Kidney (tissue), 14 donors: ENCODE data around the gene NUP214. TPM values are rescaled to one million over a fixed set of nuclear protein-coding genes. Genes with fewer than 3 reads are reported as not detected.

Experiments used
- DNase-seq, 5 donors: peaks; one replicate each; pipeline ENCODE4 v3.0.0-alpha.2; 2013 to 2020
- FAIRE-seq: peaks from 2 replicates; lab custom pipeline; 2012; peaks lifted over from hg19 to GRCh38; lab: Jason Lieb, UNC
- H3K27ac ChIP-seq, 2 donors: one replicate each; pipeline ENCODE4 v1.7.0; 2013; ENCODE audit warnings: low read depth in 2 of 2, low read length in 2 of 2, inconsistent platforms in 1 of 2
- H3K27me3 ChIP-seq: one replicate; pipeline ENCODE4 v1.7.1; 2013; ENCODE audit warnings: low read length, inconsistent platforms; ENCODE audit not compliant: control insufficient read depth, insufficient read depth
- H3K36me3 ChIP-seq, 3 donors: one replicate each; pipeline versions ENCODE4 v1.7.0 to v1.7.1; 2013; ENCODE audit warnings: low read length in 3 of 3, control low read depth in 1 of 3, inconsistent platforms in 1 of 3; ENCODE audit not compliant: insufficient read depth in 3 of 3, control insufficient read depth in 2 of 3
- H3K4me1 ChIP-seq, 3 donors: one replicate each; pipeline versions ENCODE4 v1.7.0 to v1.7.1; 2013; ENCODE audit warnings: low read length in 3 of 3, inconsistent platforms in 1 of 3, low read depth in 1 of 3; ENCODE audit not compliant: control insufficient read depth in 2 of 3, insufficient read depth in 2 of 3
- H3K4me3 ChIP-seq, 3 donors: one replicate each; pipeline versions ENCODE4 v1.7.0 to v1.8.1; 2013; ENCODE audit warnings: low read length in 3 of 3, control low read depth in 1 of 3, inconsistent platforms in 1 of 3
- H3K9ac ChIP-seq, 3 donors: one replicate each; pipeline versions ENCODE4 v1.7.0 to v1.7.1; 2013; ENCODE audit warnings: low read length in 3 of 3, control low read depth in 1 of 3, inconsistent platforms in 1 of 3
- H3K9me3 ChIP-seq, 3 donors: one replicate each; pipeline versions ENCODE4 v1.7.0 to v1.7.1; 2013; ENCODE audit warnings: low read length in 3 of 3, control low read depth in 1 of 3, inconsistent platforms in 1 of 3; ENCODE audit not compliant: control insufficient read depth in 2 of 3, insufficient read depth in 1 of 3
- intact Hi-C: fragments of 100-400 bp; cut with DNase I; formaldehyde crosslinking; loops from one replicate; pipeline ENCODE4 v1.11.1; 2022
- polyA plus RNA-seq: library from polyadenylated mRNA; stranded (reverse); fragments of 350-450 nt; fragmentation: Illumina TruSeq; extraction: RNeasy Lipid Tissue Mini Kit (QIAGEN cat#74804); gene quantifications from one replicate; pipeline ENCODE4 v1.2.3, GENCODE V29; 2014; ENCODE audit warnings: low read depth, low replicate concordance; ENCODE audit not compliant: insufficient read depth
- total RNA-seq: library from RNA; stranded (reverse); fragmentation: NEBNext Ultra II Directional; extraction: Animal tissue kit (Norgen Biotek cat#: 25700); gene quantifications from one replicate; pipeline ENCODE4 v1.2.1, GENCODE V29; 2021
- TF ChIP-seq, protein P1 (sequence below): IDR thresholded peaks from 3 replicates; pipeline ENCODE4 v1.5.1; 2012; ENCODE audit warnings: mild to moderate bottlenecking, moderate library complexity, borderline replicate concordance; ENCODE audit not compliant: insufficient read depth; ENCODE audit errors: extremely low read depth
- donor health status: control.
- donor health status: control.
- donor health status: control.
- donor health status: control.
- donor health status: control.
- donor health status: DM: yes; HTN: yes; CAD: no.
- donor health status: Normal renal cell carcinoma (clear cell type).

The NUP214 gene
- total and polyA plus RNA-seq, 2 donors from 2014 or later, result 28.4 to 75.3 TPM

- DNase-seq, result no peak
- Histone ChIP-seq H3K27me3 (no peaks in the 10 kb centered on the region), H3K36me3 (peaks cover 0 to 7% (median 0%) of the 10 kb centered on the region in 3 donors), H3K9ac (no peak overlapping the region), H3K4me1 (peaks cover 1 to 5% (median 3%) of the 10 kb centered on the region in 3 donors), H3K4me3 (no peak overlapping the region), H3K9me3 (no peaks in the 10 kb centered on the region), H3K27ac (no peak overlapping the region)
- TF ChIP-seq, protein P1, sequence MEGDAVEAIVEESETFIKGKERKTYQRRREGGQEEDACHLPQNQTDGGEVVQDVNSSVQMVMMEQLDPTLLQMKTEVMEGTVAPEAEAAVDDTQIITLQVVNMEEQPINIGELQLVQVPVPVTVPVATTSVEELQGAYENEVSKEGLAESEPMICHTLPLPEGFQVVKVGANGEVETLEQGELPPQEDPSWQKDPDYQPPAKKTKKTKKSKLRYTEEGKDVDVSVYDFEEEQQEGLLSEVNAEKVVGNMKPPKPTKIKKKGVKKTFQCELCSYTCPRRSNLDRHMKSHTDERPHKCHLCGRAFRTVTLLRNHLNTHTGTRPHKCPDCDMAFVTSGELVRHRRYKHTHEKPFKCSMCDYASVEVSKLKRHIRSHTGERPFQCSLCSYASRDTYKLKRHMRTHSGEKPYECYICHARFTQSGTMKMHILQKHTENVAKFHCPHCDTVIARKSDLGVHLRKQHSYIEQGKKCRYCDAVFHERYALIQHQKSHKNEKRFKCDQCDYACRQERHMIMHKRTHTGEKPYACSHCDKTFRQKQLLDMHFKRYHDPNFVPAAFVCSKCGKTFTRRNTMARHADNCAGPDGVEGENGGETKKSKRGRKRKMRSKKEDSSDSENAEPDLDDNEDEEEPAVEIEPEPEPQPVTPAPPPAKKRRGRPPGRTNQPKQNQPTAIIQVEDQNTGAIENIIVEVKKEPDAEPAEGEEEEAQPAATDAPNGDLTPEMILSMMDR, result no peak
- intact Hi-C loops, result no loop called here
- no peak for FAIRE-seq
Observed at GRCh38 chr9:131222460-131222859, 97.1 kb downstream of the NUP214 start.

DNA sequence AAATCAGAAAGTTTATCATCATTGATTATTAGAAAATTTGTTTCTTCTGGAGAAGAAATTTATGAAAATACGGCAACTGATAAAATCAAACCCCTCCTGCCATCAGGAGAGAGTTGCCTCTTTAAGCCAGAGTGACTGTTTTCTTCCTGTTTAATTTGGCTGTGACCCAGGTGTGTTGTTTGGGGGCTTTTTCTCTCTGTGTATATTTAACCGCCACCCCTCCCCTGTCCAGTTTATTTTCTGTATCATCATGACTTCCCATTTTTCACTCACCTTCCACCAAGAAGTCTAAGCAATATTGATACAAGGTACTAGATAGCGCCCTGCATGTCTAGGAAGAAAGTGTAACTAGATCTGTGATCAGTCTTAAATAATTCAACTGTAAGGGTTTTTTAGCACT, 100.8 kb downstream of the NUP214 start:
- intact Hi-C loops, result no loop called here
- no peaks in the 10 kb centered on the region for H3K9me3 ChIP-seq
- H3K4me3 ChIP-seq, result no peak overlapping the region
- TF ChIP-seq, protein P1, result no peak
- H3K36me3 ChIP-seq, result peaks cover 0 to 20% (median 9%) of the 10 kb centered on the region in 3 donors
- H3K27me3 ChIP-seq, result no peaks in the 10 kb centered on the region
- FAIRE-seq (no peak), DNase-seq (peak in 1 of 5 donors; percentile 35)
- no peak overlapping the region for H3K9ac ChIP-seq
- no peak overlapping the region for H3K27ac ChIP-seq
- H3K4me1 ChIP-seq, result peaks cover 2 to 7% (median 3%) of the 10 kb centered on the region in 3 donors

GRCh38 chr9:131227112-131227958, 101.9 kb downstream of the NUP214 start:
- Histone ChIP-seq H3K27me3 (no peaks in the 10 kb centered on the region), H3K9me3 (no peaks in the 10 kb centered on the region), H3K4me1 (peaks cover 2 to 7% (median 3%) of the 10 kb centered on the region in 3 donors), H3K27ac (no peak overlapping the region), H3K36me3 (peaks cover 0 to 29% (median 14%) of the 10 kb centered on the region in 3 donors), H3K4me3 (no peak overlapping the region), H3K9ac (no peak overlapping the region)
- FAIRE-seq (no peak), DNase-seq (peak in 1 of 5 donors; percentile 47)
- TF ChIP-seq, protein P1, result no peak
- intact Hi-C loops, result no loop called here
